Inflammatory macrophage treated with lipopolysaccharide for 4 hours (primary cell): ENCODE measurements around the gene TMEM18.

Source experiments
- DNase-seq: peaks from one replicate; pipeline ENCODE4 v3.0.0-alpha.2; 2020

Gene TMEM18

DNA sequence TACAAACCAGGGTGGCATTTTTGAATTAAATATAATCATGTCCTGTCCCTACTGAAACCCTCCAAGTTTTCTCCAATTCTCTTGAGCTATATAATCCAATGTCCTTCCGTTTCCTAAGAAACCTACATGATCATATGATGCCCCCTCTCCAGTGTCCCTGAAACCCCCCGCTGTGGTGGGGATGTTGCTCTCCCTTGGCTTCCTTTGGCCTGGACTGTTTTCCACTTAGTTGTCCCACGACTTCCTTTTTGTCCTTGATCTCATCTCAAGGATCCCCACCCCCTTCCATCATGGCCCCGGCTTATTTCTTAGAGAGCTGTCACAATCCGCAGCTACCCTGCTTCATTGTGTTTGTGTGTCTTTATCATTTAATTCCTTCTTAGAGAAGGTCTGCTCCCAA, 43.8 kb downstream of the TMEM18 start:
- no peak for DNase-seq

GRCh38 chr2:632471-632870, 44.7 kb downstream of the TMEM18 start:
- no peak for DNase-seq

DNA sequence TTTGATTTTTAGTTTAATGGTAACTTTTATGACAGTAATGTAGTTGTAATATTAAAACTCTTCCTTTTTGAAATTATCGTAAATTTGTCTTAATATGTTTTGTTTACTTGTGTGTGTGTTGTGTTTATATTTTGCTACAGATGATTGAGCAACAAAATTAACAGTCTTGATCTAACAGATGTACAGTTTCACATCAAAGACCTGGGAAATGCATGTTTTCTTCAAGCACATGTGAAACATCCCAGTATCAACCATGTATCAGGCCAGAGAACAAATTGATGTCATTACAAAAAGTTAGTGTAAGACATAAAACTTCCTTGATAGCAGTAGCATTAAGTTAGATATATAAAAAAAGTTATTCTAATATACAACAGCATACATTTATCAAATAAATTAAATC, 45.5 kb downstream of the TMEM18 start:
- no peak for DNase-seq

GRCh38 chr2:630451-631320, 46.5 kb downstream of the TMEM18 start:
- no peak for DNase-seq

DNA sequence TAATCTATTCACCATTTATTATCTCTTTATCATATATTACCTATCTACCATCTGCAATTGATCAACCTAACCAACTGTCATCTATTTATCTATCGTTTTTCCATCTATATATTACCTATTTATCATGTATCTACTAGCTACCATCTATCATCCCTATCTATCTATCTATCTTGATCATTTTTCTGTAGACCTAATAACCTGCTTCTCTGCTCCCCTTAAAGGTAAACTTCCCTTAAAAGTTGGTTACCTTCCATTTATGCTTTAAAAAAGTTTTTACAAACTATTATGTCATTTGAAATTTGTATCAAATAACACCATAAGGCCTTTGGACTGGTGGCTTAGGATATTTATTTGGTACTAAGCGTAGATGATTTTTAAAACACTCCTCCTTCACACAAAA, 47.2 kb downstream of the TMEM18 start:
- no peak for DNase-seq

DNA sequence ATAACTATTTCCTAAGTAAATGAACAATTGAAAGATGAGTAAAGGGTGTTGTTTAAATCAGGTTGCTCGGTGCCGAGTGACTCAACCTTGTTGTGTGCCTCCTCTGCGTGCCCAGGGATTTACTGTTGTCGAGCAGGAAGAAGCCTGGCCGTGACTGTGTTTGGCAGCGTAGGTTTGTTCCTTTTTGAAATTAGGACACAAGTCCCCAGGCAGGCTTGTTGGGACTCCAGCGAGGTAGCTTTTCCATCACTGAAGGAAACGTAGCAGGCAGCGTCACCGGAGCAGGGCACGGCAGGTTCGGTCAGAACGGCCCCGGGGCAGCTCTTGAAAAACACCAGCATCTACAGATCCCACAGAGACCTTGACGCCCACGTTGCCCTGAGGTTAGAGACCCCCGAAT, 48.6 kb downstream of the TMEM18 start:
- DNase-seq: no peak

DNA sequence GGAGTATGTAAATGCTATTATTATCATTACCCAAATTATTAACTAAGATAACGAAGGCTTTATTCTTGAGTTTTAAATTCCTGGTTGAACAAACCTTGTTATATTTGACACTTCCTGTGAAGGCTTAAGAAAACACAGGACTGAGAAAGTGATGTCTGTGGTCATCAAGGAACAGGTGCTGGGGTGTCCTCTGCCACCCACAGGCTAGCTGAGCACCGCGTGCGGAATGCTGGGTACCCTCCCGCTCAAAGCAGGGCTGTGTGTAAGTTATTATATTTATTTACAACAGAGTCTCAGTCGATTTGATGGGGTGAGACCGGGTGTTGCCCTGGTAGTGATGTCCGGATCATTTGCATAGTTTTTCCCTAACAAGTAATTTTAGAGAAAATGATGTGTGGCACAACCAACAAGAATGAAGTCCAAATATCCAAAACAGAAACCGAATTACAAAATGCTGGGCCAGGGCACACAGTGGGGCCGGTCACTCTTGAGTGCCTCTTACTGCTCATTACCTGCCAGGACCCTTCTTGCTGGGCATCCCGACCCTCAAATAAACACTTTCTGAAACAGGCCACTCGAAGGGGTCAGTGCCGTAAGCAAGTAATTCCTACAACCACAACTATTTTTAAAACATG, 49.2 kb downstream of the TMEM18 start:
- no peak for DNase-seq

- DNase-seq: no peak
These were observed 49.9 kb downstream of the TMEM18 start for GRCh38 chr2:627340-627709.

DNA sequence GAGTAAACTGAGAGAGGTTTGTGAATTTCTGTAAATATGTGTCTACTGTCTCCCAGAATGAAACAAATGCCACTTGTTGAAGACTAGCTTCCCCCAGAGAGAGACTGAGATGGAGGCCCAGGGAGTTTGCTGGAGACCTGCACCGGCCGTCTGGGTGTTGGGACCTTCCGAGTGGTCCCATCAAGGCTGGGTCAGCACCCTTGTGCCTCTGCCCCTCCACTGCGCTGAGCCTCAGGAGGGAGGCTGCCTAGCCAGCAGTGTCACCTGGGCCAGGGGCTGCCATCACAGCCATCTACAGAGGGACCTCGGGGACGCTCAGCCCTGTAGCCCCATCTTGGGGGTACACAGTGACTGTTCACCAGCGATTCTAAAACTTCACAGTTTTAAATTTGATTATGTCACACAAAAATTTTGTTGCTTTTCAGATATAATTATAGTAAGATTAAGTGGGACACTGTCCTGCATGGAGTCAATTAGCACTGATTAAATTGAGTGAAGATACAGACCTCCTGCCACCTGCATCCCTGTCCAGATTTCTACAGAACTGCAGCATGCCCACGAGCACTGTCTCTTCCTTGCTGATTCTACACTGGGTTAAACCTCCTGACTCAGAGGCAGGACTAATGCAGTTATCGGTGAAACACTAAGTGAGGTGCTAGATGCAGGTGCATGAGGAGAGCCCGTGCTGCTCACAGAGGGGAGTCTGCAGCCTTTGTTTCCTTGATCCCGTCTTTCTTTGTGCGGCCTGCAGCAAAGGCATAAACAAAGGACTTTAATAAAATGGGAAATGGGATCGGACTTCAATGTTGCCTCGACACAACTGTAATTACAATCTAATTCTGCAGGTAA, 50.5 kb downstream of the TMEM18 start:
- DNase-seq: no peak

- no peak for DNase-seq
These were observed 51.5 kb downstream of the TMEM18 start for GRCh38 chr2:625415-626333.

DNA sequence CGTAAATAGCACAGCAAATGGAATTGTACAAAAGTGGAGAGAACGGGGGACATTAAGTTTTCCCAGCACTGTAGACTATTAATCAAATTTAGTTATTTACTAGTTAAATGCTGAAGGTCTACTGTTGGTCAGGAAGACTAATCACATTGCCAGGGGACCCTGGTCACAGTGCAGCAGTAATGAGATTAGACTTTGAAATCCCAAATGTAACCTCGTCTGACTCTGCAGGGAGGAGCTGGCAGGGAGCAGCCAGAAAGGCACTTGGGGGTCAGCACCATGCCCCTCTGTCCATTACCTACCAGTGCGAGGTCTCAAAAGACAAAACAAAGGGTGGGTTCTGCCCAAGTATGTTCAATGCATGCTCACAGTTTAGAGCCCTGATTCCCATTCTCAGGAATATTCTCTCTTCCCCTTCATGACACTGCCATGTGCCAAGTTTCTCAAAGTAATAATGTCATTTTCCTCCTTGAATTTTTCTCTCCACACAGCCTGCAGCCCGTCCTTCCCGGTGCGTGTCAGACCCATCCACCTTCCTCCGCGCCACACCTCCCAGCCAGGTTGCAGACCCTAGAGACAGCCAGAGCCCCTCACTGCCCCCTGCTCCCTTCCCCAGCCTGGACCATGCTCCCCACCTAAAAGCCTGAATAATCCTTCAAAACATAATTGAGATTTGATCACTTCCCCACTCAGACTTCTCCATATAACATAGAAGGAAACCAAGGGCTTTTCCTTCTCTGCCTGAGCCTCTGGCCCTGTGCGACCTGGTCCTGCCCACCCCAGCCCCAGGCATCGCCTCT, 52.5 kb downstream of the TMEM18 start:
- DNase-seq: no peak

GRCh38 chr2:624096-624495, 53.1 kb downstream of the TMEM18 start:
- no peak for DNase-seq

- no peak for DNase-seq
These were observed 53.9 kb downstream of the TMEM18 start for GRCh38 chr2:623130-623922.

DNA sequence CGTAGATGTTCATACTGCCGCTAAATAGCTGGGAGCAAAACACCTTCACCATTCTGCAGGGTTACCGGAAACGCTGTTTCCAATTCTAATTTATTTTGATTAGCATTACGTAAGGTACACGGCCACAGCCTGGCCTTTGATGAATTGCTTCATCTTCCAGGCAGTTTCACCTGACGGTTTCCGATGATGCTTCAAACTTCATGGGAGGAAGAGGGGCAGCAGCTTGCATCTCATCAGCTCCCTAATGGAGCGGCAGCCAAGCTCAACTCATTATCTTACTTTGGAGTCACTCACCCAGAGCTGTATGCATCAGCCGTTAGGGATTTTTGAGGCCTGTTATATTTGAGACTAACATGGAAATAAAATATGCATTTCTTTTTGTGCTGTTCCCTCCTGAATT, 54.8 kb downstream of the TMEM18 start:
- no peak for DNase-seq

- DNase-seq: no peak
These were observed 55.7 kb downstream of the TMEM18 start for GRCh38 chr2:621303-622099.

DNA sequence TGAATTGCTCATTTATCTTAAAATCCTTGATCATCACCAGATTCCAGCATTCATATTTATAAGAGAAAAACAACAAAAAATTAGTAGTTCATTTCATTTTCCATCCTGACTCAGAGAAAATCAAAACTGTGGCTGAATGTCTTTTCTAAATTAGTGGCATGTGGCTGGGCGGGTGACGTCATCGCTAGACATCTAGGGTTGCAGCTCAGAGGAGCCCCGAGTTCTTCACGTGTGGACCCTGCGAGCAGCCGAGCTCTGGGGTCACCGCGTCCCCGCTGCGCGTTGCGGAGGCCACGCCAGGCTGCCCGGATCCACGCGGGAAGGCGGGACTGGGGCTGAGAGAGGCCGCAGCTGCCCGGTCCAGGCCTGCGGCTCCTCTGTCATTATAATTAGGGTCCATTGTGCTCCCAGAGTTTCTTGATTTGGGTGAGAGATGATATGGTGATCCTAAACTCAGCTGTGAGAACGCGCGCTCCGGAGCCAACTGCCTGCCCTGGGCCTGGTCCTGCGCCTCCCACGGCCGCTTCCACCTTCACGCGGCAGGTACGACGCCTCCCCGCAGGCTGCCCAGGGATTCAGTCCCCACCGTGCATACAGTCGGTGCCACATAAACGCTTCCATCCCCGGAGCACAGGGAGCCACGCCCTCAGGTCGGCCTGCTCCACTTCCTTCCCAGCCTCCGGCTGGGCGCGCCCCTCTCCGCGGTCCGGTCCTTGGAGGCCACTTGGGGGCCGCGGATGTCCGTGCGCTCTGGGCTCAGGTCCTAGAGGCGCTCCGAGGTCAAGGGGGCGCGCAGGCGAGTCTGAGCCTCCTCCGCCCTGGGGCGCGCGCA, 56.5 kb downstream of the TMEM18 start:
- DNase-seq: no peak

- no peak for DNase-seq
These were observed 57.2 kb downstream of the TMEM18 start for GRCh38 chr2:620004-620403.

DNA sequence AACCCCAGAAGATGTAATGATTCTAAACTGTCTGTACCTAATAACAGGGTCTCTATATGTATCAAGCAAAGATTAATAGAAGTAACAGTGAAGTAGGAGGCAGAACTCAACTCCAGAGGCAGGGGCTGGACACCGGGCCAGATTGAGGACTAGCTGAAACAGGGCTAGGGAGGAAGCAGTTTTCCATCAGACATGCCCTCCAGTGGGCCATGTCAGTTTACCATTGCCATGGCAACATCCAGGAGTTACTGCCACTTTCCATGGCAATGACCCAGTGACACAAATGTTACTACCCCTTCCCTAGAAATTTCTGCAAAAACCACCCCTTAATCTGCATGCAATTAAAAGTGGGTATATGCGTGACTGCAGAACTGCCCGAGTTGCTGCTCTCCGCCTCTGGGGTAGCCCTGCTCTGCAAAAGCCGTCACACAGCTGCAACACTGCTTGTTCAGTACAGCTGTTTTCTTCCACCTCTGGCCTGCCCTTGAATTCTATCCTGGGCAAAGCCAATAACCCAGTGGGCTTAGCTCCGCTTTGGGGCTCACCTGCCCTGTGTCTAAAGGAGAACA, 58.7 kb downstream of the TMEM18 start:
- no peak for DNase-seq

GRCh38 chr2:618005-618404, 59.2 kb downstream of the TMEM18 start:
- no peak for DNase-seq
